Stimulated activated CD8-positive, alpha-beta memory T cell treated with anti-CD3 and anti-CD28 coated beads, Interleukin-4, amount 100 ng/mL, for 1 hour (primary cell): ENCODE data around the gene ARL8B.
A peak's percentile ranks its signal among the peaks of the same experiment; 100 is the strongest.
"Not testable (repeated sequence)": the region's sequence is repeated elsewhere in the genome, so short reads cannot be mapped to it uniquely, and the experiment has no call there.

Source experiments
- DNase-seq, 2 donors: peaks; one replicate each; pipeline ENCODE4 v3.0.0-alpha.2; 2020; ENCODE audit warnings: low read depth in 2 of 2, low spot score in 1 of 2

ARL8B gene

DNA sequence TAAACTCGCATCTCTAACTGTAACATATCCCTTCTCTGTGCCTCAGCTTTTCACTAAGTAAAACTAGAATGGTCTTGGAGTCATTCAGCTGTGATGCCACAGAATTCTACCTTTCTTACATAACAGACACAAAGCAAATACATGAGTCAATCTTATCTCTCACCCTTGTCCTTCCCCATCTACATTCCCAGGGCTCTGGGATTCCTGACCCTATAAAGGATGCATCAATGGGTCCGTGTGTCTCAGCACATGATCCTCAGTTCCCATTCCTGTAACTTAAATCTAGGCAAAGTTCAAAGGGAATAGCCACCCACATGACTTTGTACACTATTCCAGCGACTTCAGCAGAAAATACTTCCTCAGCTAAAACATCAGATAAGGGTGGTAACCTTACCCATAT, 11.8 kb upstream of the ARL8B start:
- DNase-seq = no peak

- DNase-seq = no peak
Measured at GRCh38 chr3:5112043-5112442, 10.0 kb upstream of the ARL8B start.

DNA sequence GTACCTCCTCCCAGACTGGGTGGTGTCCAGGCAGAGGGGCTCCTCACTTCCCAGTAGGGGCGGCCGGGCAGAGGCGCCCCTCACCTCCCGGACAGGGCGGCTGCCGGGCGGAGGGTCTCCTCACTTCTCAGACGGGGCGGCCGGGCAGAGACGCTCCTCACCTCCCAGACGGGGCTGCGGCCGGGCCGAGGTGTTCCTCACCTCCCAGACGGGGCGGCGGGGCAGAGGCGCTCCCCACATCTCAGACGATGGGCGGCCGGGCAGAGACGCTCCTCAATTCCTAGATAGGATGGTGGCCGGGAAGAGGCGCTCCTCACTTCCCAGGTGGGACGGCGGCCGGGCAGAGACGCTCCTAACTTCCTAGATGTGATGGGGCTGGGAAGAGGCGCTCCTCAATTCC, 8.4 kb upstream of the ARL8B start:
- DNase-seq = not testable (repeated sequence)

DNA sequence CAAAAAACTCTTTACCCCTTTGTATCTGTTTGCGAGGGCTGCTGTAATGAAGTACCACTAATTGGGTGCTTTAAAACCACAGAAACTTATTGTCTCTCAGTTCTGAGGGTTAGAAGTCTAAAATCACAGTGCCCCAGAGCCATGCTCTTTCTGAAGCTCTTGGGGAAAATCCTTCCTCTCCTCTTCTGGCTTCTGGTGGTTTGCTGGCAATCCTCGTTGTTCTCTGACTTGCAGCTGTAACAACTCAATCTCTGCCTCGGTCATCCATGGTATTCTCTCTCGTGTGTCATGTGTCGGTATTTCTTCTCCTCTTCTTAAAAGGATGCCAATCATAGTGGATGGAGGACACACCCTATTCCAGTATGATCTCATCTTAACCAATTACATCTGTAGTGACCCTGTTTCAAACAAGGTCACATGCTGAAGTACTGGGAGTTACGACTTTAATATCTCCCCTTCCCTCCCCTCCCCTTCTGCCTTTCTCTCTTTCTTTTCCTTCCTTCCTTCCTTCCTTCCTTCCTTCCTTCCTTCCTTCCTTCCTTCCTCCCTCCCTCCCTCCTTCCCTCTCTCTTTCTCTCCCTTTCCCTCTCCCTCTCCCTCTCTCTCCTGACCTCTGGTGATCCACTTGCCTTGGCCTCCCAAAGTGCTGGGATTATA, 6.5 kb upstream of the ARL8B start:
- no peak for DNase-seq

DNA sequence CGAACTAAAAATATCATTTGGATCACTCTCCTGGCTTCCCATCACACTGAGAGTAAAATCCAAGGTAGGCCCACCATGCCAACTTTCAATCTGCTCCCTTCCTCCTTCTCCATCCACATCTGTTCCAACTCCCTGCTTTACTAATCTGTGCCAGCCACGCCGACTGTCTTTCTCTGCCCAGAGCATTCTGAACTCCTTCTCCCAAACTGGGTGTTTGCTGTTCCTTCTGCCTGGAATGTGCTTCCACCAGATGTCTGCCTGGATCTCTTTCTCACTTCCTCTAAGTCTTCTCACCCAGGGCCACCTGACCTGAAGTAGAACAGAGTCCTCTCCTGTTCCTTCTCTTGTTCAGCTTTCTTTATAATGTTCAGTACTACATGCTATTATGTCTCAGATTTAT, 5.6 kb upstream of the ARL8B start:
- DNase-seq = no peak

DNA sequence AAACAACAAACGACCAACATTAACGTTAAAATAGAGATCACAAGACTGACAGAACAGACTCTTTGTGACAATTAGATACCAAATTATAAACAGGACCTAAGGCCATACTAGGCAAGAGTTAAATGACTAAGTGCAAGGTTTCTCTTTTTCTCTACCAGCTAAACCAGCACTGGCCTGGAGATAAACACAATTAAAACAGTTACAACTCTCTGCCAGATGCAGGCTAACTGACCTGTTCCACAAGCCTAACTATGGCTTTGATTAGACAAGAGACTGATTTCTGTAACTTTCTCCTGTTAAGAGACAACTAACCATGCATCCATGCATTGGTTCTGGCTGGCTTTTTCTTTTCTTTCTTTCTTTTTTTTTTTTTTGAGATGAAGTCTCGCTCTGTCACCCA, 1.6 kb upstream of the ARL8B start:
- DNase-seq = no peak

DNA sequence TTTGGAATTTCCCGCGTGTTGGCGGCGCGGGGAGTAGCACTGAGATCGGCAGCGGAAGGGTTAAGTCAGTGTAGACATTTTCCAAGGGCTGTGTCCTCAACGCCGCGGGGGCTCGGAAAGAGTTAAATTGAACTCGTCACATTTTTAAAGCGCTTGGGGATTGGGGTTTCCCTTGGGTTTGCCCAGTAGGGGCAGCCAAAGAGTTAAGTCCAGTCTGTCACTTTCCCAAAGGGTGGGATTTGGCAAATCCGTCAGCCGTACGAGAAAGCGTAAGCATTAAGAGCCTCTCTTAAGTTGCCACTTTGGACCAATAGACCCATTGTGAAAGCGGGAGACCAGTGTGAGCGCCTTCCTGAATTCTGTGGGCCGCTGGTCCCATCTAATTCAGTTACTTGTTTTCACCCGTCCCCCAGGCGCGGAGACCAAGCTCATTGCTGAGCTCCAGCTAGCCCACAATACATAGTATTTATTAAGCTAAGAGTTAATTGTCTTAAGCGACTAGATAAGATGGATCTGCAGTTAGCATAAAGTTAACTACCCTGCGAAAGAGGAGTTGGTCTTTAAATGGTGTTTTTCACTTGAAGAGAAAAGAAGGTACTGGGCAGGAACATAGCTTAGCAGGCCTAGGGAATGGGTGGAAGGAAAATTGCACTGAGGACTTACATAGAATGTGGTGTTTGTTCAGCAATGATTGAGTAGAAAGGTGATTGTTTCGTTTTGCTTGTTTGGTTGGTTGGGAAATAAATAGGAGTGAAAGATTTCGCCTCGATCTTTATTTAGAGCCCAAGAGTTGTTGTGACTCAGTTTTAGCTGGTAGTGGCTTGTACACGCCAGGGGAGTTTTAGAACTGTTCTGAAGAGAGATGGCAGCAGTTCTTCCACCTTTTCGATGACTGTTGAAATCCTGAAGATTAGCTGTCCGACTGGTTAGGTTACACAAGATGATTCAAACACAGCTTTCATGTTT, 932 bp downstream of the ARL8B start:
- no peak for DNase-seq

DNA sequence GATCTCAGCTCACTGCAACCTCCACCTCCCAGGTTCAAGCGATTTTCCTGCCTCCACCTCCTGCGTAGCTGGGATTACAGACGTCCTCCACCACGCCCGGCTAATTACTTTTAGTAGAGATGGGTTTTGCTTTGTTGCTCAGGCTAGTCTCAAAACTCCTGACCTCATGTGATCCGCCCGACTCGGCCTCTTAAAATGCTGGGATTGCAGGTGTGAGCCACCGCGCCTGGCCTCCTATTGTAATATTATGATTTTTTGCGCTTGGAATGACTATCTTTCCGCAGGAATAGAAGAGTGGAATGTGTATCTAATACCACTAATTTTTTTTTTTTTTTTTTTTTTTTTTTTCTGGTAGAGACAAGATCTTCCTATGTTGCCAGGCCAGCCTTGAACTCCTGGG, 1.8 kb downstream of the ARL8B start:
- no peak for DNase-seq

GRCh38 chr3:5126586-5126985, 4.5 kb downstream of the ARL8B start:
- DNase-seq = no peak

GRCh38 chr3:5128849-5129248, 6.8 kb downstream of the ARL8B start:
- DNase-seq = no peak

DNA sequence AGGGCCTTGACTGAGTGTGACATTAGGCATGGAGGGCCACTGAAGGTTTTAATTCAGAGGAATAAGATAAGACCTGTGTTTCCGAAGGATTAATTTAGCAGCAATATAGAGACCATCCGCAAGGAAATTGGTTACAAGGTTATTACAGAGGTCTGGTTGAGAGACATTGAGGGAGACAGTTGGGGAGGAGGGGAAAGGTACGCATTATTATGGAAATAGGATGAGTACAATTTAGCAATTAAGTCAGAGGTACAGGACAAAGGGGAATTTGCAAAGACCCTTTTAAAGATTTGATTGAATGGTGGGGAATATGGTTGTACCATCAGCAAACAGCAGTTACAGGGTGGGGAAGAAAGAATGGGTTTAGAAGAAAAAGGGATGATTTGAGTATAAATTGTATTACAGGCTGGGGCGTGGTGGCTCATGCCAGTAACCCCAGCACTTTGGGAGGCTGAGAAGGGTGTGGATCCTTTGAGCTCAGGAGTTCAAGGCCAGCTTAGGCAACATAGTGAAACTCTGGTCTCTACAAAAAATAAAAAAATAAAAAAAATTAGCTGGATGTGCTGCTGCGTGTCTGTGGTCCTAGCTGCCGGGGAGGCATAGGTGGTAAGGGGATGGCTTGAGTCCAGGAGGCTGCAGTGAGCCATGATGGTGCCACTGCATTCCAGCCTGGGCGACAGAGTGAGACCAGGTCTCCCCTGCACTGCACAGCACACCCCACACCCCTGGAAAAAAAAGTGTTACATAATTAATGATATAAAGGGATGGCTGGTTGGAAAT, 11.3 kb downstream of the ARL8B start:
- DNase-seq = no peak

DNA sequence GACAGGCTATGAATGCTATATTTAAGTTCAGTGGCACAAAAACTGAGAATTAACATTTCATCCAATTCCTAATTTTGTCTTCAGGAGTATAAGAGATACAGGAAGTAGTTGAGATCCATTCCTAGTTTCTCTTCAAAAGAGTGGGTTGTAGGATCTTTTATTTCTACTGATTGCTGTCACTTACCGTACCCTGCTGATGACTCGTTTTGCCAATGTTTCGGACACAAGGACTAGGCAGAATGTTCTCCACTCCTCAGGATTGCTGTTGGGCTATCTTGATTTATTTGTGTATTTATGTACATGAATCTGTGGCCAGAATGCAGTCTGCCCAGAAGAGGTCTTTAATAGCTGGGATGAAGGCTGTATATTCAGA, 11.9 kb downstream of the ARL8B start:
- DNase-seq = no peak

- DNase-seq = no peak
Measured at GRCh38 chr3:5134499-5134898, 12.4 kb downstream of the ARL8B start.

- DNase-seq = peak in 1 of 2 donors; percentile 9
Measured at GRCh38 chr3:5136211-5136918, 14.3 kb downstream of the ARL8B start.

- no peak for DNase-seq
Measured at GRCh38 chr3:5136919-5137429, 14.9 kb downstream of the ARL8B start.

- no peak for DNase-seq
Measured at GRCh38 chr3:5138214-5138981, 16.3 kb downstream of the ARL8B start.

DNA sequence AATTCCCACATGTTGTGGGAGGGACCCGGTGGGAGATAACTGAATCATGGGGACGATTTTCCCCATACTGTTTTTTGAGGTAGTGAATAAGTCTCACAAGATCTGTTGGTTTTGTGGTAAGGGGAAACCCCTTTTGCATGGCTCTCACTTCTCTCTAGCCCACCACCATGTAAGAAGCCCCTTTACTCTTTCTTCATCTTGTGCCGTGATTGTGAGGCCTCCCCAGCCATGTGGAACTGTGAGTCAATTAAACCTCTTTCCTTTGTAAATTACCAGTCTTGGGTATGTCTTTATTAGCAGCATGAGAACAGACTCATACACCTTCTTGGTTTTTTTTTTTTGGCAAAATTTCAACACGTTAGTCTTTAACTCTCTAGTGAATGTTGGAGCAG, 18.1 kb downstream of the ARL8B start:
- no peak for DNase-seq

- no peak for DNase-seq
Measured at GRCh38 chr3:5140839-5141238, 18.7 kb downstream of the ARL8B start.

GRCh38 chr3:5141760-5142159, 19.7 kb downstream of the ARL8B start:
- no peak for DNase-seq

DNA sequence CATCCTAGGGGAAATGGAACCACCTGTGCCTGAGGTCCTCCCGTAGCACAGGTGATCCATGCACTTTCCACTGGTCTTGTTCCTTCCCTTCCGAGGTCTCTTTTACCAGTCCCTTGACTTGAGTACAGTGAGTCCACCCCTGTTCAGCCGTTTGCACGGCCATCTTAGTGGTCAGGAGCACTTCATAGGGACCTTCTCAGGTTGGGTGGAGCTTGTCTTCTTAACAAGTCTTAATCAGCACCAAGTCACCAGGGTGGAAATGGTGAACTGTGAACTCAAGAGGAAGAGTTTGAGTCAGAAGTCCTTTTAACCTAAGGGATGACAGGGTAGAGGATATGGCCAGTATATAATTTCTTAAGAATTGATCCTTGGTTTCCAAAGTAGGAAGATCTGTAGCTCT, 21.4 kb downstream of the ARL8B start:
- DNase-seq = no peak
